GM23338 (cell line): Measurements from ENCODE around the gene ZNF691. TPM values are rescaled to one million over a fixed set of nuclear protein-coding genes. Genes with fewer than 3 reads are reported as not detected.
"Not testable (repeated sequence)": the region's sequence is repeated elsewhere in the genome, so short reads cannot be mapped to it uniquely, and the experiment has no call there.

Experiments used
- ATAC-seq: fragments of 200-7000 bp; cut with Tn5 transposase; 3 replicates; pipeline ENCODE4 v1.9.1; 2020
- DNase-seq: peaks from one replicate; pipeline ENCODE4 v3.0.0-alpha.2; 2015; ENCODE audit warnings: low spot score
- H2AFZ ChIP-seq: fragments of 200-600 bp; sonication (generic); 2 replicates; pipeline ENCODE4 v1.8.0; 2016; ENCODE audit warnings: antibody characterized with exemption, mild to moderate bottlenecking, moderate library complexity
- H3F3A ChIP-seq: fragments of 200-600 bp; sonication (generic); replicated peaks from 2 replicates; pipeline ENCODE4 v1.8.0; 2017; ENCODE audit warnings: antibody characterized with exemption, mixed run types, low read depth
- H3K27ac ChIP-seq: fragments of 200-600 bp; sonication (generic); 2 replicates; pipeline ENCODE4 v1.6.1; 2016; ENCODE audit warnings: low read depth
- H3K27me3 ChIP-seq: fragments of 200-600 bp; sonication (generic); 2 replicates; pipeline ENCODE4 v1.8.0; 2016; ENCODE audit warnings: mild to moderate bottlenecking, mixed run types, moderate library complexity; ENCODE audit not compliant: insufficient read depth
- H3K36me3 ChIP-seq: fragments of 200-600 bp; sonication (generic); 2 replicates; pipeline ENCODE4 v1.8.0; 2016; ENCODE audit warnings: mild to moderate bottlenecking; ENCODE audit not compliant: insufficient read depth
- H3K4me1 ChIP-seq: fragments of 200-600 bp; sonication (generic); 2 replicates; pipeline ENCODE4 v1.8.0; 2016; ENCODE audit warnings: mild to moderate bottlenecking, moderate library complexity; ENCODE audit not compliant: insufficient read depth
- H3K4me2 ChIP-seq: fragments of 200-600 bp; sonication (generic); 2 replicates; pipeline ENCODE4 v1.7.1; 2017; ENCODE audit warnings: mixed run types
- H3K4me3 ChIP-seq: fragments of 200-600 bp; sonication (generic); 2 replicates; pipeline ENCODE4 v1.6.1; 2016; ENCODE audit warnings: mixed run types
- H3K79me2 ChIP-seq: fragments of 200-600 bp; sonication (generic); replicated peaks from 2 replicates; pipeline ENCODE4 v1.8.0; 2017; ENCODE audit warnings: mild to moderate bottlenecking; ENCODE audit not compliant: insufficient read depth
- H3K9me2 ChIP-seq: fragments of 200-600 bp; sonication (generic); 2 replicates; pipeline ENCODE4 v1.8.0; 2017; ENCODE audit not compliant: insufficient read depth
- H4K20me1 ChIP-seq: fragments of 200-600 bp; sonication (generic); replicated peaks from 2 replicates; pipeline ENCODE4 v1.8.0; 2017; ENCODE audit warnings: mild to moderate bottlenecking; ENCODE audit not compliant: insufficient read depth
- H3K27ac Mint-ChIP-seq: 2 replicates; pipeline ENCODE4 v1.8.0; 2020; ENCODE audit warnings: inconsistent platforms, mild to moderate bottlenecking, moderate library complexity, mixed read lengths
- H3K27me3 Mint-ChIP-seq: 3 replicates; pipeline ENCODE4 v1.8.0; 2022; ENCODE audit warnings: low read depth, mild to moderate bottlenecking, moderate library complexity, mixed read lengths, inconsistent platforms; ENCODE audit not compliant: insufficient read depth, poor library complexity
- H3K36me3 Mint-ChIP-seq: 3 replicates; pipeline ENCODE4 v1.8.0; 2021; ENCODE audit warnings: low read depth, mild to moderate bottlenecking, inconsistent platforms, moderate library complexity, mixed read lengths
- H3K4me1 Mint-ChIP-seq: 3 replicates; pipeline ENCODE4 v1.8.0; 2020; ENCODE audit warnings: mild to moderate bottlenecking, inconsistent platforms, mixed read lengths
- H3K4me3 Mint-ChIP-seq: 3 replicates; pipeline ENCODE4 v1.8.0; 2021; ENCODE audit warnings: moderate library complexity, mild to moderate bottlenecking, inconsistent platforms, mixed read lengths
- H3K9me3 Mint-ChIP-seq: 3 replicates; pipeline ENCODE4 v1.8.0; 2020; ENCODE audit warnings: moderate library complexity, mild to moderate bottlenecking, inconsistent platforms, mixed read lengths
- EZH2 ChIP-seq: fragments of 200-600 bp; sonication (generic); IDR thresholded peaks from one replicate; pipeline ENCODE4 v1.8.0; 2017; ENCODE audit warnings: antibody characterized with exemption, mild to moderate bottlenecking, low read depth; ENCODE audit not compliant: unreplicated experiment
- NANOG ChIP-seq: IDR thresholded peaks from 2 replicates; pipeline ENCODE4 v1.6.1; 2016; ENCODE audit warnings: antibody characterized with exemption, borderline replicate concordance
- POLR2AphosphoS5 ChIP-seq: IDR thresholded peaks from 2 replicates; pipeline ENCODE4 v1.6.1; 2016; ENCODE audit warnings: antibody characterized with exemption, low read depth
- STAT1 ChIP-seq: IDR thresholded peaks from one replicate; pipeline ENCODE4 v1.6.1; 2016; ENCODE audit warnings: antibody characterized with exemption; ENCODE audit not compliant: unreplicated experiment
- ZNF114 ChIP-seq: fragments of 250-450 bp; sonication (Bioruptor Pico); IDR thresholded peaks from 2 replicates; pipeline ENCODE4 v1.5.0; 2020; ENCODE audit warnings: mild to moderate bottlenecking, moderate library complexity
- ZNF331 ChIP-seq: fragments of 250-450 bp; sonication (Bioruptor Pico); IDR thresholded peaks from 2 replicates; pipeline ENCODE4 v1.5.0; 2020; ENCODE audit warnings: low read depth, mild to moderate bottlenecking, moderate library complexity
- polyA plus RNA-seq: library from polyadenylated mRNA; unstranded; fragments of >200 nt; fragmentation: Nextera tagmentation; extraction: Ambion mirVana; gene quantifications from 2 replicates; pipeline ENCODE4 v1.2.1, GENCODE V29; 2016
- total RNA-seq: library from RNA; depleted of rRNA; stranded (reverse); fragments of >200 nt; shearing (Covaris generic); gene quantifications from 2 replicates; pipeline ENCODE4 v1.2.3, GENCODE V29; 2014
- TF ChIP-seq, protein P1 (sequence below), 2 experiments: fragments of 200-600 bp in 1 of 2; sonication (generic) in 1 of 2; conservative IDR thresholded peaks; 2 replicates each; pipeline versions ENCODE4 v1.5.1 to v1.6.1; 2016 to 2017; ENCODE audit warnings: antibody characterized with exemption in 2 of 2, low read depth in 2 of 2, mild to moderate bottlenecking in 2 of 2, moderate library complexity in 1 of 2
- TF ChIP-seq, protein P2 (sequence below): IDR thresholded peaks from 2 replicates; pipeline ENCODE4 v1.6.1; 2016; ENCODE audit warnings: antibody characterized with exemption

Gene ZNF691
- total and polyA plus RNA-seq, 2 experiments from 2014 or later, result 21.3 to 27.7 TPM

DNA sequence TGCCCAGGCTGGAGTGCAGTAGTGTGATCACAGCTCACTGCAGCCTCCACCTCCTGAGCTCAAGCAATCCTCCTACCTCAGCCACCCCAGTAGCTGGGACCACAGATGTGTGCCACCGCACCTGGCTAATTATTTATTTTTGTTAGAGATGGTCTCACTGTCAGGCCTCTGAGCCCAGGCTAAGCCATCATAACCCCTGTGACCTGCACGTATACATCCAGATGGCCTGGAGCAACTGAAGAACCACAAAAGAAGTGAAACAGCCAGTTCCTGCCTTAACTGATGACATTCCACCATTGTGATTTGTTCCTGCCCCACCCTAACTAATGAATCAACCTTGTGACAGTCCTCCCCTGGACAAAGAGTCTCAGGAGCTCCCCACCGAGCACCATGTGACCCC is 10.1 kb downstream of the ZNF691 start:
- not testable (repeated sequence) for ATAC-seq, H3K4me1 ChIP-seq, H3F3A ChIP-seq, H3K4me2 ChIP-seq, DNase-seq, H3K9me3 Mint-ChIP-seq, H3K9me2 ChIP-seq, H3K27me3 ChIP-seq, H3K27me3 Mint-ChIP-seq, H3K27ac ChIP-seq, H3K36me3 ChIP-seq, H3K79me2 ChIP-seq, H3K4me1 Mint-ChIP-seq, H3K4me3 Mint-ChIP-seq, H2AFZ ChIP-seq, H4K20me1 ChIP-seq, H3K27ac Mint-ChIP-seq, H3K4me3 ChIP-seq
- peaks cover 11% of the 10 kb centered on the region for H3K36me3 Mint-ChIP-seq

DNA sequence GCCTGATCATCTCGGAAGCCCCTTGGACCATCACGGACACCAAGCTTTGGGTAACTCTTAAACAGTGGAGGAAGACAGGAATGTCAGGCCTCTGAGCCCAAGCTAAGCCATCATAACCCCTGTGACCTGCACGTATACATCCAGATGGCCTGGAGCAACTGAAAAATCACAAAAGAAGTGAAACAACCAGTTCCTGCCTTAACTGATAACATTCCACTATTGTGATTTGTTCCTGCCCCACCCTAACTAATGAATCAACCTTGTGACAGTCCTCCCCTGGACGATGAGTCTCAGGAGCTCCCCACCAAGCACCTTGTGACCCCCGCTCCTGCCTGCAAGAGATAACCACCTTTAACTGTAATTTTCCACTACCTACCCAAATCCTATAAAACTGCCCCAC is 13.0 kb downstream of the ZNF691 start:
- H3K27ac Mint-ChIP-seq, H3K27me3 Mint-ChIP-seq, H3K36me3 ChIP-seq, H3F3A ChIP-seq, DNase-seq, H3K79me2 ChIP-seq, H3K36me3 Mint-ChIP-seq, H4K20me1 ChIP-seq, H3K4me3 ChIP-seq, H3K27me3 ChIP-seq, H2AFZ ChIP-seq, H3K9me3 Mint-ChIP-seq, H3K4me1 Mint-ChIP-seq, H3K4me1 ChIP-seq, ATAC-seq, H3K27ac ChIP-seq, H3K9me2 ChIP-seq, H3K4me3 Mint-ChIP-seq, H3K4me2 ChIP-seq: not testable (repeated sequence)

DNA sequence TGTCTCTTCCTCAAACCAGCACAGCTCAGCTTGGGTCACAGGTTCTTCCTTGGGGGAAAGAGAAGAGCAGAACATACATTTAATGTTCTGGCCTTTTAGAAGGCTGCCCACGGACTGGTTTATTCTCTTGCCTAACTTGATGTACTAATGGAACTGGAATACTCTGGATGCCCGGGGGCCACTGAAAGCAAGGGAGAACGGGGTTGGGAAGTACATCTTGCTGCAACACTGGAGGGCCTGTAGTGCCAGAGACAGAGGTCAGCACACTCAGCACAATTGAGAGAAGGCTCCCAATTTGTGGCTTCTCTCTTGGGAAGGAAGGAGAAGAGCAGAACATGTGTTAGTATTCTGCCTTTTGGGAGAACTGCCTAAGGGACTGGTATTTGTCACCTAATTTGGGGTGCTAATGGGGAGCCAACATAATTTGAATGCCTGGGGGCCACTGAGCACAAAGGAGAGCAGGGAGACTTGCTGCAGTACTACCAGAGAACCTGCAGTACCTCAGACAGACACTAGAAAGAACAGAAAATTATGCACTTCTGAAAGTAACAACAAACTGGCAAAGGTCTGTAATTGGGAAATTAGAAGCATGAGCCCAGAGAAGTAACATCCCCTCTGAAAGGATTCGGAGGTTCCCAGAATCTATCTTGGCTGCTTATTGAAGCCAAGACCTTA is 14.1 kb downstream of the ZNF691 start:
- Mint-ChIP-seq H3K9me3 (peaks cover 8% of the 10 kb centered on the region; the same call in 2 of the 3 replicates), H3K27ac (no peak overlapping the region), H3K27me3 (peaks cover 10% of the 10 kb centered on the region), H3K4me1 (no peaks in the 10 kb centered on the region; the same call in 2 of the 3 replicates), H3K36me3 (no peaks in the 10 kb centered on the region; the same call in 2 of the 3 replicates), H3K4me3 (no peak overlapping the region)
- H3K4me3 ChIP-seq, result no peak overlapping the region
- no peak for TF ChIP-seq ZNF331 (CRISPR knock-in tag)
- TF ChIP-seq ZNF114 (CRISPR knock-in tag), result no peak
- no peak for TF ChIP-seq STAT1
- no peak for TF ChIP-seq POLR2AphosphoS5
- TF ChIP-seq, protein P1, sequence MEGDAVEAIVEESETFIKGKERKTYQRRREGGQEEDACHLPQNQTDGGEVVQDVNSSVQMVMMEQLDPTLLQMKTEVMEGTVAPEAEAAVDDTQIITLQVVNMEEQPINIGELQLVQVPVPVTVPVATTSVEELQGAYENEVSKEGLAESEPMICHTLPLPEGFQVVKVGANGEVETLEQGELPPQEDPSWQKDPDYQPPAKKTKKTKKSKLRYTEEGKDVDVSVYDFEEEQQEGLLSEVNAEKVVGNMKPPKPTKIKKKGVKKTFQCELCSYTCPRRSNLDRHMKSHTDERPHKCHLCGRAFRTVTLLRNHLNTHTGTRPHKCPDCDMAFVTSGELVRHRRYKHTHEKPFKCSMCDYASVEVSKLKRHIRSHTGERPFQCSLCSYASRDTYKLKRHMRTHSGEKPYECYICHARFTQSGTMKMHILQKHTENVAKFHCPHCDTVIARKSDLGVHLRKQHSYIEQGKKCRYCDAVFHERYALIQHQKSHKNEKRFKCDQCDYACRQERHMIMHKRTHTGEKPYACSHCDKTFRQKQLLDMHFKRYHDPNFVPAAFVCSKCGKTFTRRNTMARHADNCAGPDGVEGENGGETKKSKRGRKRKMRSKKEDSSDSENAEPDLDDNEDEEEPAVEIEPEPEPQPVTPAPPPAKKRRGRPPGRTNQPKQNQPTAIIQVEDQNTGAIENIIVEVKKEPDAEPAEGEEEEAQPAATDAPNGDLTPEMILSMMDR (conservative IDR thresholded peaks at IDR 0.05; ENCODE audit: low read depth in 2 of 2), result peak in 1 of 2 experiments; percentile 33; a peak in 1 of 4 replicates
- no peak for TF ChIP-seq EZH2
- TF ChIP-seq, protein P2, sequence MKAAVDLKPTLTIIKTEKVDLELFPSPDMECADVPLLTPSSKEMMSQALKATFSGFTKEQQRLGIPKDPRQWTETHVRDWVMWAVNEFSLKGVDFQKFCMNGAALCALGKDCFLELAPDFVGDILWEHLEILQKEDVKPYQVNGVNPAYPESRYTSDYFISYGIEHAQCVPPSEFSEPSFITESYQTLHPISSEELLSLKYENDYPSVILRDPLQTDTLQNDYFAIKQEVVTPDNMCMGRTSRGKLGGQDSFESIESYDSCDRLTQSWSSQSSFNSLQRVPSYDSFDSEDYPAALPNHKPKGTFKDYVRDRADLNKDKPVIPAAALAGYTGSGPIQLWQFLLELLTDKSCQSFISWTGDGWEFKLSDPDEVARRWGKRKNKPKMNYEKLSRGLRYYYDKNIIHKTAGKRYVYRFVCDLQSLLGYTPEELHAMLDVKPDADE, result no peak
- no peak for TF ChIP-seq NANOG
- no peak overlapping the region for H3K27ac ChIP-seq
- no peaks in the 10 kb centered on the region for H3F3A ChIP-seq
- no peaks in the 10 kb centered on the region for H4K20me1 ChIP-seq
- H3K4me2 ChIP-seq, result no peak overlapping the region
- H2AFZ ChIP-seq, result no peak overlapping the region
- no peaks in the 10 kb centered on the region for H3K79me2 ChIP-seq
- DNase-seq (peak; percentile 28), ATAC-seq (peak; percentile 79)
- no peaks in the 10 kb centered on the region for H3K36me3 ChIP-seq
- no peaks in the 10 kb centered on the region; the same call in 1 of the 2 replicates for H3K9me2 ChIP-seq
- no peaks in the 10 kb centered on the region for H3K4me1 ChIP-seq
- no peaks in the 10 kb centered on the region for H3K27me3 ChIP-seq
